Trophoblast cell (in vitro differentiated cells and primary cell): Measurements from ENCODE around the gene PKP4.

Experiments used
- DNase-seq, 2 donors: peaks; one replicate each; pipeline ENCODE4 v3.0.0-alpha.2; 2016
- H2AFZ ChIP-seq: 2 replicates; pipeline ENCODE4 v1.6.1; 2013; ENCODE audit warnings: low read length, moderate library complexity, mild to moderate bottlenecking; ENCODE audit not compliant: insufficient read depth, poor library complexity
- H2AK5ac ChIP-seq: 2 replicates; pipeline ENCODE4 v1.6.1; 2013; ENCODE audit warnings: mild to moderate bottlenecking, low read length
- H2BK120ac ChIP-seq: 2 replicates; pipeline ENCODE4 v1.6.1; 2013; ENCODE audit warnings: low read length, mild to moderate bottlenecking, moderate library complexity; ENCODE audit not compliant: insufficient read depth, poor library complexity
- H2BK12ac ChIP-seq: 2 replicates; pipeline ENCODE4 v1.6.1; 2013; ENCODE audit warnings: mild to moderate bottlenecking, low read length, moderate library complexity
- H2BK5ac ChIP-seq: 2 replicates; pipeline ENCODE4 v1.6.1; 2013; ENCODE audit warnings: low read length, low read depth, moderate library complexity, mild to moderate bottlenecking; ENCODE audit not compliant: poor library complexity
- H3K14ac ChIP-seq: 2 replicates; pipeline ENCODE4 v1.6.1; 2013; ENCODE audit warnings: mild to moderate bottlenecking, low read length
- H3K18ac ChIP-seq: 2 replicates; pipeline ENCODE4 v1.6.1; 2013; ENCODE audit warnings: mild to moderate bottlenecking, low read length
- H3K23ac ChIP-seq: 2 replicates; pipeline ENCODE4 v1.6.1; 2013; ENCODE audit warnings: low read length
- H3K27ac ChIP-seq: 2 replicates; pipeline ENCODE4 v1.5.1; 2013; ENCODE audit warnings: low read depth, mild to moderate bottlenecking, inconsistent platforms, low read length, moderate library complexity
- H3K27me3 ChIP-seq: 2 replicates; pipeline ENCODE4 v1.6.1; 2013; ENCODE audit warnings: inconsistent platforms, mild to moderate bottlenecking, low read length, moderate library complexity; ENCODE audit not compliant: insufficient read depth
- H3K36me3 ChIP-seq, 2 experiments: 1 replicate in 1 of 2; 2 replicates in 1 of 2; pipeline ENCODE4 v1.6.1; 2013; ENCODE audit warnings: low read length in 2 of 2, mild to moderate bottlenecking in 2 of 2, moderate library complexity in 1 of 2; ENCODE audit not compliant: insufficient read depth in 2 of 2, control insufficient read depth in 1 of 2
- H3K4ac ChIP-seq: 2 replicates; pipeline ENCODE4 v1.6.1; 2013; ENCODE audit warnings: low read depth, mild to moderate bottlenecking, low read length, moderate library complexity
- H3K4me1 ChIP-seq, 2 experiments: 1 replicate in 1 of 2; 2 replicates in 1 of 2; pipeline ENCODE4 v1.6.1; 2013; ENCODE audit warnings: low read length in 2 of 2, mild to moderate bottlenecking in 2 of 2, moderate library complexity in 1 of 2; ENCODE audit not compliant: insufficient read depth in 2 of 2, control insufficient read depth in 1 of 2
- H3K4me2 ChIP-seq: 2 replicates; pipeline ENCODE4 v1.6.1; 2013; ENCODE audit warnings: inconsistent platforms, mild to moderate bottlenecking, low read length, moderate library complexity
- H3K4me3 ChIP-seq: 2 replicates; pipeline ENCODE4 v1.5.1; 2013; ENCODE audit warnings: mild to moderate bottlenecking, low read depth, low read length, inconsistent platforms
- H3K79me1 ChIP-seq: one replicate; pipeline ENCODE4 v1.6.1; 2013; ENCODE audit warnings: low read length
- H3K79me2 ChIP-seq: 2 replicates; pipeline ENCODE4 v1.6.1; 2013; ENCODE audit warnings: low read length, mild to moderate bottlenecking; ENCODE audit not compliant: control insufficient read depth, insufficient read depth, poor library complexity
- H3K9ac ChIP-seq: 2 replicates; pipeline ENCODE4 v1.6.1; 2013; ENCODE audit warnings: mild to moderate bottlenecking, low read length
- H3K9me3 ChIP-seq: 2 replicates; pipeline ENCODE4 v1.6.1; 2013; ENCODE audit warnings: low read depth, mild to moderate bottlenecking, control low read depth, inconsistent platforms, low read length; ENCODE audit not compliant: insufficient read depth
- H4K12ac ChIP-seq: 2 replicates; pipeline ENCODE4 v1.6.1; 2013; ENCODE audit warnings: low read depth, mild to moderate bottlenecking, low read length, moderate library complexity
- H4K8ac ChIP-seq: 2 replicates; pipeline ENCODE4 v1.6.1; 2013; ENCODE audit warnings: low read depth, mild to moderate bottlenecking, low read length, moderate library complexity
- H4K91ac ChIP-seq: one replicate; pipeline ENCODE4 v1.6.1; 2013; ENCODE audit warnings: low read depth, mild to moderate bottlenecking, low read length, moderate library complexity
- WGBS: extraction: QIAGEN DNeasy Blood & Tissue Kit; methylation state at CpG from one replicate; pipeline ENCODE4 v1.1.7; 2013; ENCODE audit warnings: missing lambda C conversion rate; ENCODE audit not compliant: insufficient read length, insufficient coverage; ENCODE audit errors: extremely low coverage; 5-methylcytosine and 5-hydroxymethylcytosine counted together

PKP4 gene

GRCh38 chr2:158498043-158498748 lies 41.4 kb downstream of the PKP4 start:
- Histone ChIP-seq H4K12ac (no peak overlapping the region), H2AK5ac (no peak overlapping the region), H2AFZ (no peak overlapping the region), H4K8ac (no peak overlapping the region), H2BK120ac (no peak overlapping the region), H3K4me1 (peaks cover 4 to 5% of the 10 kb centered on the region in 2 experiments), H3K4ac (no peak overlapping the region), H3K9me3 (no peaks in the 10 kb centered on the region), H3K4me3 (no peak overlapping the region), H3K36me3 (no peaks in the 10 kb centered on the region), H3K18ac (no peak overlapping the region), H3K79me1 (no peaks in the 10 kb centered on the region), H3K23ac (no peak overlapping the region), H3K14ac (no peak overlapping the region), H4K91ac (no peak overlapping the region), H3K4me2 (no peak overlapping the region), H3K79me2 (no peaks in the 10 kb centered on the region), H3K27me3 (no peaks in the 10 kb centered on the region), H3K27ac (no peak overlapping the region), H3K9ac (no peak overlapping the region), H2BK5ac (no peak overlapping the region), H2BK12ac (no peak overlapping the region)
- DNase-seq, result peak in 1 of 2 donors; percentile 59

- Histone ChIP-seq H3K9ac (no peak overlapping the region), H3K18ac (no peak overlapping the region), H3K4ac (no peak overlapping the region), H2AK5ac (no peak overlapping the region), H3K14ac (no peak overlapping the region), H3K4me3 (no peak overlapping the region), H3K9me3 (no peaks in the 10 kb centered on the region), H4K12ac (no peak overlapping the region), H3K23ac (no peak overlapping the region), H3K4me1 (peaks cover 4 to 5% of the 10 kb centered on the region in 2 experiments), H3K4me2 (no peak overlapping the region), H2BK120ac (no peak overlapping the region), H4K91ac (no peak overlapping the region), H3K79me1 (no peaks in the 10 kb centered on the region), H2BK5ac (no peak overlapping the region), H2BK12ac (no peak overlapping the region), H4K8ac (no peak overlapping the region), H3K27me3 (no peaks in the 10 kb centered on the region), H3K27ac (no peak overlapping the region), H3K79me2 (no peaks in the 10 kb centered on the region), H2AFZ (no peak overlapping the region), H3K36me3 (no peaks in the 10 kb centered on the region)
- WGBS, result no CpG with 5 or more reads among the region's 3 CpGs
- DNase-seq, result no peak
These were observed 42.0 kb downstream of the PKP4 start for GRCh38 chr2:158498749-158499136.

- no peak overlapping the region for H3K4me2 ChIP-seq
- no peaks in the 10 kb centered on the region for H3K27me3 ChIP-seq
- H3K79me1 ChIP-seq, result no peaks in the 10 kb centered on the region
- no peak overlapping the region for H3K27ac ChIP-seq
- no peaks in the 10 kb centered on the region for H3K36me3 ChIP-seq
- no peak overlapping the region for H3K9ac ChIP-seq
- no peak overlapping the region for H4K12ac ChIP-seq
- H4K8ac ChIP-seq, result no peak overlapping the region
- no CpG with 5 or more reads among the region's 2 CpGs for WGBS
- no peak overlapping the region for H2BK120ac ChIP-seq
- no peak overlapping the region for H2BK5ac ChIP-seq
- H3K4me3 ChIP-seq, result no peak overlapping the region
- H2AFZ ChIP-seq, result no peak overlapping the region
- H3K14ac ChIP-seq, result no peak overlapping the region
- peak; percentile 31 to 70 for DNase-seq
- no peak overlapping the region for H3K23ac ChIP-seq
- peaks cover 4 to 5% of the 10 kb centered on the region in 2 experiments for H3K4me1 ChIP-seq
- H2AK5ac ChIP-seq, result no peak overlapping the region
- no peaks in the 10 kb centered on the region for H3K9me3 ChIP-seq
- no peak overlapping the region for H3K18ac ChIP-seq
- H4K91ac ChIP-seq, result no peak overlapping the region
- H3K4ac ChIP-seq, result no peak overlapping the region
- no peak overlapping the region for H2BK12ac ChIP-seq
- no peaks in the 10 kb centered on the region for H3K79me2 ChIP-seq
These were observed 42.6 kb downstream of the PKP4 start for GRCh38 chr2:158499383-158499782.

- Histone ChIP-seq H4K91ac (no peak overlapping the region), H3K4ac (no peak overlapping the region), H3K23ac (no peak overlapping the region), H3K4me3 (no peak overlapping the region), H2BK12ac (no peak overlapping the region), H4K12ac (no peak overlapping the region), H3K4me2 (no peak overlapping the region), H2AK5ac (no peak overlapping the region), H2AFZ (no peak overlapping the region), H3K27ac (no peak overlapping the region), H2BK5ac (no peak overlapping the region), H3K27me3 (no peaks in the 10 kb centered on the region), H3K79me2 (no peaks in the 10 kb centered on the region), H3K14ac (no peak overlapping the region), H3K9me3 (no peaks in the 10 kb centered on the region), H3K18ac (no peak overlapping the region), H4K8ac (no peak overlapping the region), H3K9ac (no peak overlapping the region), H3K79me1 (no peaks in the 10 kb centered on the region), H2BK120ac (no peak overlapping the region), H3K4me1 (peaks cover 6% of the 10 kb centered on the region in 2 experiments), H3K36me3 (no peaks in the 10 kb centered on the region)
- no CpG with 5 or more reads among the region's 2 CpGs for WGBS
- DNase-seq, result no peak
These were observed 43.6 kb downstream of the PKP4 start for GRCh38 chr2:158500333-158500732.
